Spleen (tissue), 7 donors: Measurements from ENCODE around the gene FLAD1.

ENCODE experiments used
- CTCF ChIP-seq, 11 experiments: fragments of 200-600 bp in 7 of 11; fragments of 450-650 bp in 4 of 11; sonication (generic) in 4 of 11; IDR thresholded peaks in 8 of 11; conservative IDR thresholded peaks in 3 of 11; 1 replicate in 7 of 11; 2 replicates in 4 of 11; pipeline versions ENCODE4 v1.4.0 to v1.8.0; 2016 to 2021; ENCODE audit warnings: antibody characterized with exemption in 11 of 11, inconsistent platforms in 4 of 11, mild to moderate bottlenecking in 1 of 11
- POLR2AphosphoS5 ChIP-seq, 3 donors: sonication (generic); formaldehyde crosslinking; IDR thresholded peaks; one replicate each; pipeline ENCODE4 v1.5.1; 2017; ENCODE audit warnings: antibody characterized with exemption in 3 of 3
- donor health status: DM: no; HTN: no; CAD: no; lungs with moderate emphysema.
- donor health status: DM: no; HTN: no; CAD: no.
- donor health status: DM: no; HTN: no; CAD: no.

- peak in 2 of 3 donors; percentile 37 to 67 for TF ChIP-seq POLR2AphosphoS5 (IDR thresholded peaks at IDR 0.05)
- no peak for TF ChIP-seq CTCF (IDR thresholded peaks at IDR 0.05 in 8 of 11, conservative IDR thresholded peaks at IDR 0.05 in 3 of 11)
These were observed 27.2 kb downstream of the FLAD1 start for GRCh38 chr1:155010211-155010918.
